Activated naive CD4-positive, alpha-beta T cell treated with Interleukin-2 at 50 U/mL for 16 hours (primary cell): ENCODE results near the gene MGAT5B.
"Not testable (repeated sequence)": the region's sequence is repeated elsewhere in the genome, so short reads cannot be mapped to it uniquely, and the experiment has no call there.

ENCODE experiments used
- DNase-seq: peaks from one replicate; pipeline ENCODE4 v3.0.0-alpha.2; 2020

MGAT5B gene

GRCh38 chr17:76849160-76849559 lies 19.0 kb upstream of the MGAT5B start:
- DNase-seq, result not testable (repeated sequence)

GRCh38 chr17:76852843-76853242 lies 15.4 kb upstream of the MGAT5B start:
- DNase-seq, result no peak

DNA sequence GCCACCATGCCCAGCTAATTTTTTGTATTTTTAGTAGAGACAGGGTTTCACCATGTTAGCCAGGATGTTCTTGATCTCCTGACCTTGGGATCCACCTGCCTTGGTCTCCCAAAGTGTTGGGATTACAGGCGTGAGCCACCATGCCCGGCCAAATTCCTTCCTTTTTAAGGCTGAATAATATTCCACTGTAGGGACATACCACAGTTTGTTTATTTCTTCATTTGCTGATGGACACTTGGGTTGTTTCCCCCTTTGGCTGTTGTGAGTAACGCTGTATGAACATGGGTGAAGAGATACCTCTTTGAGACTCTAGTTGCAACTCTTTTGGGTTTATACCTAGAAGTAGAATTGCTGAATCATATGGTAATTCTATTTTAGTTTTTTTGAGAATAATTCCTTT lies 13.1 kb upstream of the MGAT5B start:
- no peak for DNase-seq

GRCh38 chr17:76862079-76862478 lies 6.1 kb upstream of the MGAT5B start:
- DNase-seq, result no peak

DNA sequence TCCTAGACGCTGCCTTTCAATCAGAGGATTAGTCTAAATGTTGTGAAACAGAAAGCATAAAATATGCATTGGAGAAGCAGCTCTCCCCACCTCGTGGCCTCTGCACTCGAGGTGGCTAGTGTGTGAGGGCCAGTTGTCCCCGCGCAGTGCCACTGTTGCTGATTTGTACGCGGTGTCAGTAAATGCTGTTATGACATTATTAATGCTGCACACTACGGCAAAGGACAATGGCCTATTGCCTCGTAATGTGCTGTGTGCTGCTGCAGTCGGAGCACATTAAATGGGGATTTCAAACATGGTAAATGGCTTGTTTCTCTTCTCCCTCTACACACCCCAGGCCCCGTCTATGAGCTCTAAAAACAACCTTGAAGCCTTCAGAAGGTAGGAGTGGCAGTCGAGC lies 5.7 kb upstream of the MGAT5B start:
- no peak for DNase-seq

DNA sequence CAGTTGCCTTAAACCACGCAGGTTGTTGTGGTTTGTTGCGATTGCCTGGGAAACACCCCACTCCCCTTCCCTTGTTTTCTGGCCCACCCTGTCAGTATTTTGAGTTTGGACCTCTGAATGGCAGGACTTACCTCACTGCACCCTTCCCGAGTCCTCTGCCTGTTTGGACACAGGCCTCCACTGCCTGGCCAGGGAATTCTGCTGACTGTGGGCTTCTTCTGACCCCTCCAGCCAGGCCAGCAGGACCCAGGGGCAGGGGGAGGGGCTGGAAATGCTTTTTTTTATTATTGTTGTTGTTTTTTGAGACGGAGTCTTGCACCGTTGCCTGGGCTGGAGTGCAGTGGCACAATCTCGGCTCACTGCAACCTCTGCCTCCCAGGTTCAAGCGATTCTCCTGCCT lies 4.2 kb upstream of the MGAT5B start:
- DNase-seq, result no peak

DNA sequence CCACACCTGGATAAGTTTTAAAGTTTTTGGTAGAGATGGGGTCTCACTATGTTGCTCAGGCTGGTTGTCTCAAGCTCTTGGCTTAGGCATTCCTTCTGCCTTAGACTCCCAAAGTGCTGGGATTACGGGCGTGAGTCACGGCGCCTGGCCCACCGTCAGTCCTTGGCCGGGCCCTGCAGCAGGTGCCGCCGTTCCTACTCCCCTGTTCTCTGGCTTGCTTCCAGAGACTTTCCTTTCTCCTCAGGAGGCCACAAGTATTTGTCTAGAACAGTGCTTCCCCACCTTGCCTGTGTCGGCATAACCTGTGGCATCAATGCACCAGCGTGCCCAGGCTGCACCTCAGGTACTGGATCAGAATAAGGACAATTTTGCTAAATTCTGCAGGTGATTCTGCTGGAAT lies 3.0 kb upstream of the MGAT5B start:
- DNase-seq, result no peak

DNA sequence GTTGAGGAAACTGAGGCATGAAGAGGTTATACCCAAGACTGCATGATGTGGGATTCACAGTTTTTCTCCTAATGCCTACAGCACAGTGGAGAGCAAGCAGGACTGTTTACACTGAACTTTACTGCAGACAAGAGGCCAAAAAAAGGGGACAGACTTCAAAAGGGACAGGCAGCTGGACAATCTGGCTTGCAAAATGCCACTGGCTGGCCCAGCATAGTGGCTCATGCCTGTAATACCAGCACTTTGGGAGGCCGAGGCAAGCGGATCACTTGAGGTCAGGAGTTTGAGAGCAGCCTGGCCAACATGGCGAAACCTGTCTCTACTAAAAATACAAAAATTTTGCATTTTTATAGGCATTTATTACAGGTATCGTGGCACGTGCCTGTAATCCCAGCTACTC lies 2.0 kb upstream of the MGAT5B start:
- no peak for DNase-seq

DNA sequence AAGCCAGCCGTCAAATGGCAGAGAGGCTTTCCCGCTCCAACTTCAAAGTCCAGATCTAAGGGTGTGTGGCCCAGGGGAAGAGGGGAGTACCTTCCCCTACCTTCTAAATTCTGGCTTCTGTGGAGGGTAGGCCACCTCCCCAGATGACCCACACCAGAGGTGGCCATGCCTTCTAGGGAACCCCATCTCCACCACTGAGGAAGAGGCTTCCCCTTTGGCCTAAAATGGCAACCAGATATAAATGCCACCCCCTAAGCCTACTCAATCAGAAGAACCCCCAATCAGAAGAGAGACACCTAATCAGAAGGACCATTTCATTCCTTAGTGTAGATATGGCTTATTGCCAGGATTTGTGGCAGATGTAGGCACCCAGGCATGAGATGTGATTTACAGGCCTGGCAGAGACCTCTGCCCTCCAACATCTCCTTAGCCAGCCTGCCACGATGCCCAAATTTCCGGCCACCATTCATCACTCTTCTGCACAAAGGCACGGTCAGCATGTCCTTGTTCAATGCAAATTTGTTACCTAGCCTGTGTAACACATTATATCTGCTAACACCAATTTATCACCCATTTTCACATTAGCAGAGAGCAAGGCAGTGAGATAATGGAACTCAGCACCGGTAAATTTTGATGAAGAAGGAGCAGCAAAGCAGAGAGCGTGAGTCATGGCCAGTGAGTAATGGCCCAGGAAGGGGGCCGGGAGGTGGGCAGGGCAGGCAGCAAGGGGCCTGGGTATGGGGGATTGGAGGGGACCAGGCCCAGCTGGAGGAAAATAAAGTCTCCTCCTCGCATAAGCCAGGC lies 1.2 kb upstream of the MGAT5B start:
- DNase-seq, result no peak

GRCh38 chr17:76867578-76868175 lies 527 bp upstream of the MGAT5B start:
- no peak for DNase-seq

DNA sequence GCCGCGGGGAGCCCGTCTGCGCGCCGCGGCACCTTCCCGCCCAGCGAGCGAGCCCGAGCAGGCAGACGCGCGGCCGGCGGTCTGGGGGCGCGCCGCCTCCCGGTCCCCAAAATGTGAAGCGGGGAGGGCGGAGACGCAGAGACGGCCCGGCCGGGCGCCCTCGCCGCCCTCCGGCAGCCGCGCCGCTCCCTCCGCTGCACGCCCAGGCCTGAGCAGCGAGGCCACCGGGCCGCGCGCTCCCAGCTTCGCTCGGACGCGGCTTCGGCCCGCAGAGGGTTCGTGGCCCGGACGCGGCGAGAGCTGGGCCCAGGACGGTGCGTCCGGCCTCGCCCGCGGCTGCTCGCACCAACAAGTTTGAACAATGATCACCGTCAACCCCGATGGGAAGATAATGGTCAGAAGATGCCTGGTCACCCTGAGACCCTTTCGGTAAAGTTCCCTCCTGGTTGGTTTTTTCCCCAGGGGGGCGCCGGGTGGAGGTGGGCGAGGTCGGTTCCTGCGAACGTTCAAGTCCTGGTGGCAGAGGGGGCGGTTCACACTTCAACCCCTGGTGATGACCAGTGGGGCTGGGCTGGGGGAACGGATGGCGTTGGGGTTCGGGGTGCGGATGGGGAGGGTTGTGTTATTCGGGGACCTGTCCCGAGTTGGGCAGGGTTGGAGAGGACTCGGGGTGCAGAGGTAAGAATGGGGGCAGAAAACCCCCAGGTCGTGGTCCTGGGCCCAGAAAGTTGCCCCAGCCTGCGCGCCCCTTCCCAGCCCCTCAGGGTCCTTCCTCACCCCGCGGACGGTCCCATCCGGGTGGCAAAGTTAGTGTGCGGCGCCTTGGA lies 678 bp downstream of the MGAT5B start:
- DNase-seq, result peak; percentile 13

DNA sequence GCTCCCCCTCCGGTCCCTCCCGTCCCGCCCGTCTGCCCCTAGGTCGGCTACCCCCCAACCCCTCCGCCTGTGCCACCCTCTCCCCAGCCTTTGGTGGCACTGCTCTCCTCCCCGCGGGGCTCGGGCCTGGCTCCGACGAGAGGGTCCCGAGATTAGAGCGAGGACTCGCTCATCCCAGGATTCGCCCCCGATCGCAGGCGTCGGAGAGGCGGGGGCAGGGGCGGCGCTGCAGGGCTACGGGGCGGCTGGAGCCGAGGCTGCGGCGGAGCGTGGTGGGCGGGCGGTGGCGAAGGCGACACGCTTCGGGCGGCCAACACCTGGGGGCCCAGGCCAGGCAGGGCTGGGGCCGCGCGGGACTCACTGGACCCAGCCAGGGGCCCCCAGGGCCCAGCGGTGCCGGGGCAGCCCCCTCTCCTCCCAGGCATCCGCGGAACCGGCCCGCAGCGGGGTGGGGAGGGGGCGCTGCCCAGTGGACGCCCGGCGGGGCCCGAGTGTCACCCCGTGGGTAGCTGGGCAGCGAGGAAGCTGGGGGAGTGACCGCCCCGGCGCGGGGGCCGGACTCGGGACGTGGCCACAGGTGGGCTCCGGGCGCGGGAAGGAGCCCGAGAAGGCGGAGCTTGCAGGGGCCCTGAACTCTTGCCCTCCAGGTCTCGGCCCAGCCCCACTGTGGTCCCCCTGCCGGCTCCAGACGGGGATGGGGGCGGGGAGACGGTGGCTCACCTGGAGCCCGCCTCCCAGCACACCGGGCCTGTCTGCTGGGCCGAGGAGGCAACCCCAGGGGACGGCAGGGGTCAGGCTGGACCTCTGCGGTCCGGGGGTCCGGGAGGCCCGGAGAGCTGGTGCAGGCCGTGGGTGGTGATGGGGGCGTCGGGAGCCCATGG lies 1.5 kb downstream of the MGAT5B start:
- DNase-seq, result no peak

DNA sequence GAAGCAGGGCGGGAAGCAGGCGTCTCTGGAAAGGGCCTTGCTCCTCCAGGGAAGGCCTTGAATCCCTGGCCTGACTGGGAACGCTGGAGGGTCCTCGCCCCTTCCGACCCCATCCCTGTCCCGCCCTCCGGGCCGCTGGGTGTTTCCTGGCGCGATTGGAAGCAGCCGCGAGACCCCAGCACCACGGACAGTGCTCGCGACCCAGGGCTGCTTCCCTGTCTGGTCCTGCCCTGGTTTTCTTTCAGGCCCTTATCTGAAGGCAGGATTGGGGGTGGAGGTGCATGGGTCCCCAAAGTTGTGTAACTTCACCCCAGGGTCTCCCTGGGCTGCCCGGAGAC lies 2.1 kb downstream of the MGAT5B start:
- DNase-seq, result no peak

DNA sequence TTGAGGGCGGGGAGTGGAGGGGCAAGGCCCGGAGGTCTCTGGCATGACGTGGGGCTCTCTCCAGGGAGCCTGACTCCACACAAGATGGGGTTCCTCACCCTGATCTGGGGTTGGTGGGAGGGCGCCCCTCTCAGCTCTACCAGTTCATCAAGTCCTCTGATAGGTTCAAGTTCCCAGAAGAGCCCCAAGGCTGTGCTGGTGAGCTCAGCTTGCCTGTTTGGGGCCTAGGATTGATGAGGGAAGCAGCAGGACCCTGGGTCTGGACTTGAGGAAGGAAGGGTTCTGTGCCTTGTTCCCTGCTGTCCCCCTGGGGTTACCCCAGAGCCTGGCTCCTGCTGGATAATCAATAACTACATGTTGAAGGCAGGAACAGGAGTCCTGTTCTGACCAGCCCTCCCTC lies 3.5 kb downstream of the MGAT5B start:
- DNase-seq, result no peak

GRCh38 chr17:76872221-76872873 lies 4.1 kb downstream of the MGAT5B start:
- no peak for DNase-seq

DNA sequence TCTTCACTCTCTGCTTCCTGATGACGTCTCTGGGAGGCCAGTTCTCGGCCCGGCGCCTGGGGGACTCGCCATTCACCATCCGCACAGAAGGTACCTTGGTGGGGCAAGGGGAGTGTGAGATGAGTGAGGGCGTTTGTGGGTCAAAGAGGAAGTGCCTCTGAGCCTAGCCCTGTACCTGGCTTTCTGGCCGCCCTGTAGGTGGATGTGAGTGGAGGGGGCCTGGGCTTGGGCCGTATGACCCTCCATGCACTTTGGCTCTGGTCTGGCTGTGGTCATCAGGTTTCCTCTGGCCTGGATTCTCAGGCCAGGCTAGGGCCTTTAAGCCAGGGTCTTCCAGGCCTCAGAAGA lies 4.6 kb downstream of the MGAT5B start:
- no peak for DNase-seq

- DNase-seq, result no peak
These were observed 5.7 kb downstream of the MGAT5B start for GRCh38 chr17:76873856-76874255.

DNA sequence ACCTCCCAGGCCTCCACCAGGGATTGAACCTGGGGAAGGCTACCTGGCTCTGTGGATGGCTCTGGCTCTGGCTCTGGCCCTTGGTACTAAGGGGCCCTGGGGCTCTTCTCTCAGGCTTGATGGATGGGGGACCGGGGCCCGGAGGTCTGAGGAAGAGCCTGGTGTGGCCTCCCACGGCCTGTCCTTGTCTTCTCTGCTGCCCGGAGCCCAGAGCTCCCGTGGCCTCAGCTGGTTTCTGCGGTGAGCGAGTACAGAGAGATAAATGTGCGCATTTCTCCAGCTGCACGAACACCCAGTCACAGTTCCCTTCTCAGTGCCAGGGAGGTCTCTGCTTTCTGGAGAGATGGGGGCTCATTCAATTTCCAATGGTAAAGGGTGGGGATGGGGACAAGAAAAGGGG lies 9.2 kb downstream of the MGAT5B start:
- DNase-seq, result no peak

DNA sequence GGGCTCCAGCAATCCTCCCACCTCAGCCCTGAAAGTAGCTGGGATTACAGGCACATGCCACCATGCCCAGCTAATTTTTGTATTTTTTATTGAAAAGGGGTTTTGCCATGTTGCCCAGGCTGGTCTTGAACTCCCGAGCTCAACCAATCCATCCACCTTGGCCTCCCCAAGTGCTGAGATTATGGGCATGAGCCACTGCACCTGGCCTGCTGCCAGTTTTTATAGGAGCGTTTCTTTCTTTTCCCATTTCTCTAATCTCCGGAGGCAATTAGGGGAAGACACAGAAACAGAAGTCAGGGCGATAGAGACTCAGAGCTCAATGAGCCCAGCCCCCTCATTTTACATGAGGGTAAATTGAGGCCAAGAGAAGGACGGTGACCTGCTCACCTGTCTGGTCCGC lies 10.4 kb downstream of the MGAT5B start:
- DNase-seq, result no peak

DNA sequence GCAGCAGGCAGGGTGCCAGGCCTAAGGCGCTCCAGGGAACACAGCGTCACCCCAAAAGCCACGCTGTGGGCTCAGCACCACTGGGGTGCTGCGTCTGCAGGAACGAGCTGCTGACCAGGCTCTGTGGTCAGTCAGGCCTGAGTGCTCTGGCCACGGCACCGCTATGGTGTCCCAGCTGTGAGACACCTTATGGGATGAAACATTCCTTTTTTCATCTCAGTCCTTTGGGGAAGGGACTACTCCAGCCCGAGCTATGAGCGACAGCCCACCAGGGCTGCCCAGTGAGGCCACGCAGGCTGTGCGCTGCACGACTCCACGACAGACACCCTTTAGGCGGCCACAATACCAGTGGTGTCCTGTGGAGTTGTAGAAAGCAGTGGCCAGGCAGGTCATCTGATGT lies 11.1 kb downstream of the MGAT5B start:
- DNase-seq, result no peak

GRCh38 chr17:76879691-76880090 lies 11.5 kb downstream of the MGAT5B start:
- DNase-seq, result no peak

- DNase-seq, result no peak
These were observed 12.1 kb downstream of the MGAT5B start for GRCh38 chr17:76880268-76880667.

GRCh38 chr17:76880971-76881370 lies 12.8 kb downstream of the MGAT5B start:
- no peak for DNase-seq
